ENCODE data around the gene EPHB3. TPM values are rescaled to one million over a fixed set of nuclear protein-coding genes. Genes with fewer than 3 reads are reported as not detected.

EPHB3 gene
- total and polyA plus RNA-seq, 4 donors = 3.1 to 20.5 (median 7.7) TPM

- ATAC-seq (ENCODE audit: insufficient read depth, low FRiP score) (no peak), DNase-seq (no peak)
- TF ChIP-seq, protein P1, sequence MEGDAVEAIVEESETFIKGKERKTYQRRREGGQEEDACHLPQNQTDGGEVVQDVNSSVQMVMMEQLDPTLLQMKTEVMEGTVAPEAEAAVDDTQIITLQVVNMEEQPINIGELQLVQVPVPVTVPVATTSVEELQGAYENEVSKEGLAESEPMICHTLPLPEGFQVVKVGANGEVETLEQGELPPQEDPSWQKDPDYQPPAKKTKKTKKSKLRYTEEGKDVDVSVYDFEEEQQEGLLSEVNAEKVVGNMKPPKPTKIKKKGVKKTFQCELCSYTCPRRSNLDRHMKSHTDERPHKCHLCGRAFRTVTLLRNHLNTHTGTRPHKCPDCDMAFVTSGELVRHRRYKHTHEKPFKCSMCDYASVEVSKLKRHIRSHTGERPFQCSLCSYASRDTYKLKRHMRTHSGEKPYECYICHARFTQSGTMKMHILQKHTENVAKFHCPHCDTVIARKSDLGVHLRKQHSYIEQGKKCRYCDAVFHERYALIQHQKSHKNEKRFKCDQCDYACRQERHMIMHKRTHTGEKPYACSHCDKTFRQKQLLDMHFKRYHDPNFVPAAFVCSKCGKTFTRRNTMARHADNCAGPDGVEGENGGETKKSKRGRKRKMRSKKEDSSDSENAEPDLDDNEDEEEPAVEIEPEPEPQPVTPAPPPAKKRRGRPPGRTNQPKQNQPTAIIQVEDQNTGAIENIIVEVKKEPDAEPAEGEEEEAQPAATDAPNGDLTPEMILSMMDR (IDR thresholded peaks at IDR 0.05; ENCODE audit: control extremely low read depth, extremely low read depth) = no peak
- no peaks in the 10 kb centered on the region for H3K36me3 ChIP-seq (ENCODE audit: control insufficient read depth in 4 of 4, insufficient read depth in 4 of 4, low read length in 4 of 4)
- H3K9ac ChIP-seq (ENCODE audit: insufficient read depth in 1 of 2, low read length in 2 of 2) = no peak overlapping the region
- peaks cover 0 to 14% (median 4%) of the 10 kb centered on the region in 5 donors for H3K4me1 ChIP-seq (ENCODE audit: control insufficient read depth in 5 of 5, insufficient read depth in 5 of 5, low read length in 5 of 5)
- H3K27me3 ChIP-seq (ENCODE audit: control insufficient read depth in 3 of 3, insufficient read depth in 3 of 3, low read length in 2 of 3) = no peaks in the 10 kb centered on the region
- H3K4me3 ChIP-seq = no peak overlapping the region
- WGBS, 2 donors = 58 to 62% methylated on average over 7 of the region's 7 CpGs
- H3K27ac ChIP-seq (ENCODE audit: low read depth in 1 of 2, low read length in 1 of 2) = no peak overlapping the region
- H3K9me3 ChIP-seq (ENCODE audit: control insufficient read depth in 4 of 4, insufficient read depth in 3 of 4, low read length in 3 of 4) = peaks cover 0 to 2% (median 0%) of the 10 kb centered on the region in 4 donors
Observed at GRCh38 chr3:184618811-184619210, 57.2 kb downstream of the EPHB3 start.

DNA sequence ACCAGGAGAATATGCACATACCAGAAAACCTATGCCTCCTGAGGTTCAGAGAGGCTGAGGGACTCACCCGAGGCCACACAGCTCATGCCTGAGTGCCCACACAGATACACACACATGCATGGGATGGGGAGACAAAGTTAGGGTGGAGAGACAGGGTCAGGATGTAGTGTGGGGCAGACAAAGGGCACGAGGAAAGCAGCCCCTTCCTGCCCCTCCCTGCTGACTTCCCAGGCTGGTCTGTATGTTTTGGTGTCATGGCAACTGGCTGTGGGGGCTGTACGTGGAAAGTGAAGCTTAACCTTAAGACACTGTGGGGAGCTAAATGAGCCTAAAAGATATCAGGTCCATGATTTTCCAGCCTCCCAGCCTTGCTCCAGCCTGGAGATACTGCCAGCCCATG lies 57.8 kb downstream of the EPHB3 start:
- H3K9me3 ChIP-seq (ENCODE audit: control insufficient read depth in 4 of 4, insufficient read depth in 3 of 4, low read length in 3 of 4) = peaks cover 0 to 2% (median 0%) of the 10 kb centered on the region in 4 donors
- H3K27me3 ChIP-seq (ENCODE audit: control insufficient read depth in 3 of 3, insufficient read depth in 3 of 3, low read length in 2 of 3) = no peaks in the 10 kb centered on the region
- TF ChIP-seq, protein P1 (IDR thresholded peaks at IDR 0.05; ENCODE audit: control extremely low read depth, extremely low read depth) = no peak
- no peaks in the 10 kb centered on the region for H3K36me3 ChIP-seq (ENCODE audit: control insufficient read depth in 4 of 4, insufficient read depth in 4 of 4, low read length in 4 of 4)
- H3K27ac ChIP-seq (ENCODE audit: low read depth in 1 of 2, low read length in 1 of 2) = peak overlapping the region in 1 of 2 donors; percentile 38
- 25 to 26% methylated on average over 3 of the region's 3 CpGs for WGBS, 2 donors
- H3K9ac ChIP-seq (ENCODE audit: insufficient read depth in 1 of 2, low read length in 2 of 2) = no peak overlapping the region
- peaks cover 0 to 14% (median 4%) of the 10 kb centered on the region in 5 donors for H3K4me1 ChIP-seq (ENCODE audit: control insufficient read depth in 5 of 5, insufficient read depth in 5 of 5, low read length in 5 of 5)
- no peak overlapping the region for H3K4me3 ChIP-seq
- ATAC-seq (ENCODE audit: insufficient read depth, low FRiP score) = no peak
- peak in 2 of 3 donors; percentile 55 to 64 for DNase-seq

GRCh38 chr3:184619787-184620430 lies 58.3 kb downstream of the EPHB3 start:
- TF ChIP-seq, protein P1 (IDR thresholded peaks at IDR 0.05; ENCODE audit: control extremely low read depth, extremely low read depth) = no peak

More at GRCh38 chr3:184619787-184620430, 58.3 kb downstream of the EPHB3 start:
- peak overlapping the region in 1 of 2 donors; percentile 38 for H3K27ac ChIP-seq (ENCODE audit: low read depth in 1 of 2, low read length in 1 of 2)
- peaks cover 0 to 2% (median 0%) of the 10 kb centered on the region in 4 donors for H3K9me3 ChIP-seq (ENCODE audit: control insufficient read depth in 4 of 4, insufficient read depth in 3 of 4, low read length in 3 of 4)
- H3K27me3 ChIP-seq (ENCODE audit: control insufficient read depth in 3 of 3, insufficient read depth in 3 of 3, low read length in 2 of 3) = no peaks in the 10 kb centered on the region
- 63 to 77% methylated on average over 6 of the region's 6 CpGs for WGBS, 2 donors
- no peak overlapping the region for H3K4me3 ChIP-seq
- H3K9ac ChIP-seq (ENCODE audit: insufficient read depth in 1 of 2, low read length in 2 of 2) = no peak overlapping the region
- ATAC-seq (ENCODE audit: insufficient read depth, low FRiP score) = no peak
- peaks cover 0 to 14% (median 4%) of the 10 kb centered on the region in 5 donors for H3K4me1 ChIP-seq (ENCODE audit: control insufficient read depth in 5 of 5, insufficient read depth in 5 of 5, low read length in 5 of 5)
- no peak for DNase-seq
- H3K36me3 ChIP-seq (ENCODE audit: control insufficient read depth in 4 of 4, insufficient read depth in 4 of 4, low read length in 4 of 4) = no peaks in the 10 kb centered on the region
